NCI-H1694 treated with DMSO at 0.1 percent for 48 hours (cell line): Measurements from ENCODE around the gene CAMTA1.

Source experiments
- DNase-seq: peaks from one replicate; lab custom pipeline; 2025; lab: John Stamatoyannopoulos, UW

Gene CAMTA1

GRCh38 chr1:7576946-7577657 lies 791.8 kb downstream of the CAMTA1 start:
- no peak for DNase-seq

- DNase-seq = no peak
Measured at GRCh38 chr1:7578206-7578605, 793.0 kb downstream of the CAMTA1 start.

GRCh38 chr1:7579016-7579415 lies 793.8 kb downstream of the CAMTA1 start:
- DNase-seq = no peak

DNA sequence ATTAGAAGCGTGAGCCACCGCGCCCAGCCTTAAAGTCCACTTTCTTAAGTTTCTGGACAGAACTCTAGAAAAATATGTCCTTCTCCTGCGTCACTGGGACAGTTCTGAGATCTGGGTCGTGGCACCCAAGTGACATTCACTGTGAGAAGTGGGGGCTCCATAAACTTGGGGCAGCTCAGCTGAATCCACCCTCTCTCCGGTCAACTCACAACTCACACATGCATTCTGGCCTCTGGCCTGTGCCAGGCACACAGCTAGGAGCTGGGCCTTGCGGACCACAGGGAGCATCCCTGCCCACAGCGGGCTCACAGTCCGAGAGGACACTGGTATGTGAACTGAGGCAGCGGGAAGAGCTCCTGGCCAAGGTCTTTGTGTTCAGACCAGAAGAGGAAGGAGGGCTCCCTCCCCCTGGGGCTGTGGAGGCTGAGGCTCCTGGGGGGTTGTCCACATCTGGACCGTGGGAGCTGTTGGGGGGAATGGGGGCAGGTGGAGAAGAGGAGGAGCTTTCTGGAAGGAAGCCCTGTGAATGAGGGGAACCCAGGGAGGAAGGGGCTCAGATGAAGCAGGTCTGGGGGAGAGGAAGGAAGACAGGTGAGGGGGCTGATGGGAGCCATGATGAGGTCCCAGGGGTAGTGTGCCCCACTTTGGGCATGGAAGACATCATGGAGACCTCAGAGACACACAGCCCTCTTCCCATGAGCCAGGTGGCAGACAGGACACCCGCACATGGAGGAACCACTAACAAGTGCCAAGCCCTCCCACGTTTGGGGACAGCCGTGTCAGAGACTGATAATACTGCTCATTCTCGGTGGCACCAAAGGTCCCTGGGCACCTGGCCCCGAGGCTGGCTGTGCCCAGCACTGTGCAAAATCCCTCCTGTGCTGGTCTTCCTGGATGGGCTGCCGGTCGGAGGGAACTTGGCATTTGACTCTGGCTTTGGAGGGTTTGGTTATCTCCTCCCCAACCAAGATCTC lies 794.9 kb downstream of the CAMTA1 start:
- no peak for DNase-seq

GRCh38 chr1:7580923-7581753 lies 795.9 kb downstream of the CAMTA1 start:
- DNase-seq = no peak

DNA sequence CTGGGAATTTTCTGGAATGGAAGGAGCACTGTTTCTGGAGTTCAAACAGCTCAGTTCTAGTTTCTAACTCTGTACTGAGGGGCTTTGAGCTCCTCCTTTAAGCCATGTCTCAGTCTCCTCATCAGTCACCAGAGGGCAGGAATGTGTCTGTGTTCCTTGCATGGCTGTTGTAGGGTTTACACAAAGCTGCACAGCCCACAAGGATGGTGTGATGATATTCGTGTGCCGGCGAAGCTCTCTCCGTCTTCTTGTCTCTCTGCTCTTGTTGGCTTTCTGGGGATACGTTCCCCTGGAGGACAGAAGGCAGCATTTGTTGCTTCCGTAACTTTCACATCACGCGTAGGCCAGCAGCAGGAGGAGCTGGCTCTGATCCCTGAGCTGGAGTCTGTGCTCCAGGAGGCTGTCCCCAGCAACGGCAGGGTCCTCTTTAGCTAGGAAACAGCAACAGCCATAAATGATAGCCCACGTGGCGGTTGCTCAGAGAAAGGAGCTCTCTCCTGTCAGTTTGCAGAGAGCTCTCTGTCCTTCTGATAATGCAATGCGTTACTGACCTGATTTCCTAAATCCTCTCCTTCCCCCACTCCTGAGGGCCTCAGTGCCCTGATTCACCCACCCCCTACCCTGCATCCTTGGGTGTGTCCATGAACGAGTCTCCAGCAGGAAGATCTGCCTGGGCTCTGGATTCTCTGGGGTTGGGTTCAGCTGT lies 796.7 kb downstream of the CAMTA1 start:
- no peak for DNase-seq

- no peak for DNase-seq
Measured at GRCh38 chr1:7582460-7582972, 797.3 kb downstream of the CAMTA1 start.

- no peak for DNase-seq
Measured at GRCh38 chr1:7583291-7584096, 798.2 kb downstream of the CAMTA1 start.

- no peak for DNase-seq
Measured at GRCh38 chr1:7584157-7584556, 798.9 kb downstream of the CAMTA1 start.

DNA sequence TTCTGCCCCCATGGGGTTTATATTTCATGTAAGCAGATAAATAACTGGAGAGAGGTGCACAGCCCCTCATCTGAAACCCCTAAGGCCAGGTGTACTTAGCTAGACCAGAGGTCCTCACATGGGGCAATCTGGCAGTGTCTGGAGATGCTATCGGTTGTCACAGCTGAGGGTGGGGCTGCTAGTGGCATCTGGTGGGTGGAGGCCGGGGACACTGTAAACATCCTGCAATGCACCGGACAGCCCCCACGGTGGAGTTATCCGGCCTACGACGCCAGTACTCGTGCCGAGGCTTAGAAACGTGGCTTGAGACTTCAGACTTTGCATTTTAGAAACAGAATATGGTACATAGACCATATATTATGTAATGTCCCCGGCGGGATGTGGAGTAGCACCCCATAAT lies 799.4 kb downstream of the CAMTA1 start:
- no peak for DNase-seq

GRCh38 chr1:7585216-7585907 lies 800.1 kb downstream of the CAMTA1 start:
- no peak for DNase-seq

DNA sequence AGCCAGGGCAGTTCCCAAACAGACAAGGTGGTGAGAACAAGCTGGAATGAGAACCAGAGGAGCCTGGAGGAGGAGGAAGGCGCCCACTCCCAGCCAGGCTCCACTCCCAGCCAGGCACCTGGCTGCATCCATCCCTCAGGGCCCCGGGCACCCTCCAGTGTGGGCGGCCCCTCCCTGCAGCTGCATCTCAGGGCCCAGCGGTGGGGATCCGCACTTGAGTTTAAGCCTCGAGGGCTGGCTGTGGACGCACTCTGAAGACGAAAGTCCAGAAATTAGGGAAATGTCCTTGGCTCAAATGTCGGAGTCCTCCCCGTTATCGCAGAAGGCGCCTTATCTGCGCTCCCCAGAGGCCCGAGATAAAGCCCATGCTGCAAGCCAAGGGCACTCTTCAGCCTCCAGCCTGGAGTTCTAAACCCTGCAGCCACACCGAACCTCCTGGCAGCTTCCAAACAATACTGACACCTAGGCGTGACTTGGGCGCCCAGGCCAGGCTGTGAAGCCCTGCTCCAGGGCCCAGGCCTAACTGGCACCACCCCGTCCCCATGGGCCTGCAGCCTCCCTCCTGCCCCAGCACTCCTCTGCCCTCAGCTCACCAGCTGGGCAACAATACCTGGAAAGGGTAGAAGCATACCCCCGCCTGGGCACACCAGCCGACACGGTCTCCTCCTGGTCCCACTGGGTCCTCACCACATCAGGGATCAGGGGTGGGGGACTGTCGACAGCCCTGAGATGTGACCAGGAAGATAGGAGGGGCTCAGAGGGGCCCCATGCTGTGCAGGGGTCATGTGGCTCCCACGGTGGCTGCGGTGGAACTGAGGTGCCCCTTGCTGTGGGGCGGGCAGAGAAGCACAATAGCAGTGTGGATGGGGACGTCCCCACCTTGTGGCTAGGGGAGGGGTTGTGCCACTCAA lies 801.0 kb downstream of the CAMTA1 start:
- DNase-seq = no peak

DNA sequence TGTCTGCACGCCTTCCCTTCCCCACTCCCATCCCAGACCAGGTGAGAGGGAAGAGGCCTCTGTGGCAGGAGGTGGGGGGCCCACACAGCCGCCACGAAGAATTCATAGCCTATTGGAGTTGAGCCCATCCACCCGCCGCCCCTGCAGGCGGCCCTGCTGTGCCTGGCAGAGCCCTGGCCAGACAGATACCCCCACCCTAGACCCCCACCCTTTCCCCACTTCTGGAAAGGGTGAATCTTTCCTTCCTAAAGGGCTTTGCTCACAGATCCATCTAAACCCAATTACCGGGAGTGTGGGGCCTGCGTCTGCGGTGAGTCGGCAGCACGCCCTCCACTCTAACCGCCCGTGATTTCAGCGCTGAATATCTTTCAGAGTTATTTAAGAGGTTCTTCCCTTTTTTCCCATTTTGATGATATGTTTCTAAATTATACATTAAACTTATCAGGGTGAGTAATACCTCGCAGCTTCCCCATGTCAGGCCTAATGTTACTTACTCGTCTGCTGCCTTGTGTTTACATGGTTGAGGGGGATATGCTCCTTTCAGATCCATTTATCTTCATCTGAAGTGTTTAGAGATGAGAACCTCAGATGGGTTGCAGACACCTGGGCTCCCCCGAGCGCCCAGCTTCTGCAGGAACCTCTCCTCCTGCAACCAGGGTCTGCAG lies 802.0 kb downstream of the CAMTA1 start:
- no peak for DNase-seq

- no peak for DNase-seq
Measured at GRCh38 chr1:7587773-7588456, 802.7 kb downstream of the CAMTA1 start.

- DNase-seq = no peak
Measured at GRCh38 chr1:7588457-7588827, 803.2 kb downstream of the CAMTA1 start.

- no peak for DNase-seq
Measured at GRCh38 chr1:7589080-7589735, 804.0 kb downstream of the CAMTA1 start.

DNA sequence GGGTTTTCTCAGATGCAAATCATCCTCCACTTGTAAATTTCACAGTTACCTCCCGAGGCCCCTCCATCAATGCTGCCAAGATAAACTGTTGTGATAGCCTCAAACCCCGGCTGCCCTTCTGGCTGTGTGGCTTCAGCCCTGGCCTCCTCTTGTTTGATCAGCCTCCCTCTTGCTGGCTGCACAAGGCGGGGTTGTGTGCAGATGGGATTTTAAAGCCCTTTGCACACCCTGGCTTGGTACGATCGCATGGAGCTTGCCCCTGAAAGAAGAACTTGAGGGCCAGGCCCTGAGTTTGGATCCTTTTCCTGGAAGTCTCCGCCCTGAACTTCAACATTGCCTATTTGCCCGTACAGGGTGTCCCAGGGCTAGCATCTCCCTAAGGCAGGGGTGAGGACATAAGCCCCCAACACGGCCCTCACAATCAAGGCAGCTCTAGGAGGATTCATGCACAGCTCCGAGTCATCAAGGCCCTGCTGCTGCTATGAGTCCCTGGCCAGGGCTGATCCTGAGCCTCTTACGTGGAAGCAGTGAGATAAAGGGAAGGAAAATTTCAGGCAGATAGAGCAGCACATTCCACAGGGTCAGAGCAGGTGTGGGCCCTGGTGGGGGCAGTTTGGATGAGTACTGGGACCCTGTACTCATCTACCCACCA lies 804.6 kb downstream of the CAMTA1 start:
- no peak for DNase-seq
